Loucy (cell line): ENCODE results near the gene NDFIP1.

Experiments used
- EZH2phosphoT487 ChIP-seq: fragments of 200-600 bp; IDR thresholded peaks from 2 replicates; pipeline ENCODE4 v1.6.1; 2018; ENCODE audit warnings: antibody characterized with exemption, mild to moderate bottlenecking, moderate library complexity, borderline replicate concordance
- TF ChIP-seq, protein P1 (sequence below): fragments of 200-600 bp; sonication (generic); conservative IDR thresholded peaks from 2 replicates; pipeline ENCODE4 v1.5.1; 2014; ENCODE audit warnings: mild to moderate bottlenecking, antibody characterized with exemption, low read length

GRCh38 chr5:142091922-142092321 is 16.7 kb upstream of the NDFIP1 start:
- TF ChIP-seq, protein P1, sequence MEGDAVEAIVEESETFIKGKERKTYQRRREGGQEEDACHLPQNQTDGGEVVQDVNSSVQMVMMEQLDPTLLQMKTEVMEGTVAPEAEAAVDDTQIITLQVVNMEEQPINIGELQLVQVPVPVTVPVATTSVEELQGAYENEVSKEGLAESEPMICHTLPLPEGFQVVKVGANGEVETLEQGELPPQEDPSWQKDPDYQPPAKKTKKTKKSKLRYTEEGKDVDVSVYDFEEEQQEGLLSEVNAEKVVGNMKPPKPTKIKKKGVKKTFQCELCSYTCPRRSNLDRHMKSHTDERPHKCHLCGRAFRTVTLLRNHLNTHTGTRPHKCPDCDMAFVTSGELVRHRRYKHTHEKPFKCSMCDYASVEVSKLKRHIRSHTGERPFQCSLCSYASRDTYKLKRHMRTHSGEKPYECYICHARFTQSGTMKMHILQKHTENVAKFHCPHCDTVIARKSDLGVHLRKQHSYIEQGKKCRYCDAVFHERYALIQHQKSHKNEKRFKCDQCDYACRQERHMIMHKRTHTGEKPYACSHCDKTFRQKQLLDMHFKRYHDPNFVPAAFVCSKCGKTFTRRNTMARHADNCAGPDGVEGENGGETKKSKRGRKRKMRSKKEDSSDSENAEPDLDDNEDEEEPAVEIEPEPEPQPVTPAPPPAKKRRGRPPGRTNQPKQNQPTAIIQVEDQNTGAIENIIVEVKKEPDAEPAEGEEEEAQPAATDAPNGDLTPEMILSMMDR = no peak
- TF ChIP-seq EZH2phosphoT487 = no peak
